HFF-Myc (cell line): ENCODE data around the gene TESK2.
A peak's percentile ranks its signal among the peaks of the same experiment; 100 is the strongest.

Source experiments
- DNase-seq: peaks from one replicate; pipeline ENCODE4 v3.0.0-alpha.2; 2011; ENCODE audit warnings: low read depth; ENCODE audit errors: extremely low read depth
- H3K4me3 ChIP-seq: replicated peaks from 2 replicates; pipeline ENCODE4 v1.5.1; 2011; ENCODE audit warnings: low read depth, mild to moderate bottlenecking, control low read depth, low read length
- TF ChIP-seq, protein P1 (sequence below): IDR thresholded peaks from 2 replicates; pipeline ENCODE4 v1.5.1; 2012; ENCODE audit warnings: mild to moderate bottlenecking, low read depth, low read length, control low read depth; ENCODE audit errors: missing control alignments

Gene TESK2

DNA sequence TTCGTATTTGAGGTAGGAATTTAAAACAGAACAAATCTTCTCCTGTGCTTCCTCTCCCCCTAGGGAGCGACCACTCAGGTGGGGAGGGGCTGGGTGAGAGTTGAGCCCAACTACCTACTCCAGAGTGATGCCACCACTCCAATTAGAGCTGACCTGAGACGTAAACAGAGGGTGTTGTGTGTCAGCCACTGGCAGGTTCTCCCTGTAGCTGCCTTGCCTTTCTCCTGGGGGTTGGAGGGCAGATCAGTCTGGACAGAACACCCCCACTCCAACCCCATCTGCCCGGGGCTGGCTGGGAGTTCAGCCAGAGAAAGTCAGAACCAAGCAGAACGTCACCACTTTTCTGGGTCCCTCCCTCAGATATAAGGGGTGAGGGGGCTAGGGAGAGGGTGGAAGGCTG, 162.3 kb downstream of the TESK2 start:
- TF ChIP-seq, protein P1, sequence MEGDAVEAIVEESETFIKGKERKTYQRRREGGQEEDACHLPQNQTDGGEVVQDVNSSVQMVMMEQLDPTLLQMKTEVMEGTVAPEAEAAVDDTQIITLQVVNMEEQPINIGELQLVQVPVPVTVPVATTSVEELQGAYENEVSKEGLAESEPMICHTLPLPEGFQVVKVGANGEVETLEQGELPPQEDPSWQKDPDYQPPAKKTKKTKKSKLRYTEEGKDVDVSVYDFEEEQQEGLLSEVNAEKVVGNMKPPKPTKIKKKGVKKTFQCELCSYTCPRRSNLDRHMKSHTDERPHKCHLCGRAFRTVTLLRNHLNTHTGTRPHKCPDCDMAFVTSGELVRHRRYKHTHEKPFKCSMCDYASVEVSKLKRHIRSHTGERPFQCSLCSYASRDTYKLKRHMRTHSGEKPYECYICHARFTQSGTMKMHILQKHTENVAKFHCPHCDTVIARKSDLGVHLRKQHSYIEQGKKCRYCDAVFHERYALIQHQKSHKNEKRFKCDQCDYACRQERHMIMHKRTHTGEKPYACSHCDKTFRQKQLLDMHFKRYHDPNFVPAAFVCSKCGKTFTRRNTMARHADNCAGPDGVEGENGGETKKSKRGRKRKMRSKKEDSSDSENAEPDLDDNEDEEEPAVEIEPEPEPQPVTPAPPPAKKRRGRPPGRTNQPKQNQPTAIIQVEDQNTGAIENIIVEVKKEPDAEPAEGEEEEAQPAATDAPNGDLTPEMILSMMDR, result no peak
- no peak for DNase-seq
- peak overlapping the region; percentile 79 for H3K4me3 ChIP-seq

DNA sequence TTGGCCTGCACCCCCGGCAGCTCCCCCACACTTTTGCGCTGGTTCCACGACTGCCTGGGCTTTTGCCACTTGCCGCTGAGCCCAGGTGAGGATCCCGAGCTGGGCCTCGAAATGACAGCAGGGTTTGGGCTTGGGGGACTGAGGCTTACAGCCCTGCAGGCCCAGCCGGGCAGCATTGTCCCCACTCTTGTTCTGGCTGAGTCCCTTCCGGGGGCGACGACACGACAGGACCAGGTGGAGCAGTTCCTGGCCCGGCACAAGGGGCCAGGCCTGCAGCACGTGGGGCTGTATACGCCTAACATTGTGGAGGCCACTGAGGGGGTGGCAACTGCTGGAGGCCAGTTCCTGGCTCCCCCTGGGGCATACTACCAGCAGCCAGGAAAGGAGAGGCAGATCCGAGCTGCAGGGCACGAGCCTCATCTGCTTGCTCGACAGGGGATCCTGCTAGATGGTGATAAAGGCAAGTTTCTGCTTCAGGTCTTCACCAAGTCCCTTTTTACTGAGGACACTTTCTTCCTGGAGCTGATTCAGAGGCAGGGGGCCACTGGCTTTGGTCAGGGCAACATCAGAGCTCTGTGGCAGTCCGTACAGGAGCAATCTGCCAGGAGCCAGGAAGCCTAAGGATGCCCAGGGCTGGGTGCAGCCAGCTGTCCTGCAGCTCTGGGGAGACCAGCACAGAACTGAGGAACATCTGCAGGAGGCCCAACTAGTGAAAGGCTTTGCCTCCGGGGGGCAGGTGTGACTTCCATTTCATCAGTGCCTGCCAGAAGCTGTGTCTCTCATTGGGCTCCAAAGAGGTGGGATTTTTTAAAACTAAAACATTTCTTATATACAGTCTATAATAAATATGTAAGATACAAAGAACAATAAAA, 163.1 kb downstream of the TESK2 start:
- DNase-seq, result no peak
- TF ChIP-seq, protein P1, result no peak
- H3K4me3 ChIP-seq, result peak overlapping the region; percentile 79

DNA sequence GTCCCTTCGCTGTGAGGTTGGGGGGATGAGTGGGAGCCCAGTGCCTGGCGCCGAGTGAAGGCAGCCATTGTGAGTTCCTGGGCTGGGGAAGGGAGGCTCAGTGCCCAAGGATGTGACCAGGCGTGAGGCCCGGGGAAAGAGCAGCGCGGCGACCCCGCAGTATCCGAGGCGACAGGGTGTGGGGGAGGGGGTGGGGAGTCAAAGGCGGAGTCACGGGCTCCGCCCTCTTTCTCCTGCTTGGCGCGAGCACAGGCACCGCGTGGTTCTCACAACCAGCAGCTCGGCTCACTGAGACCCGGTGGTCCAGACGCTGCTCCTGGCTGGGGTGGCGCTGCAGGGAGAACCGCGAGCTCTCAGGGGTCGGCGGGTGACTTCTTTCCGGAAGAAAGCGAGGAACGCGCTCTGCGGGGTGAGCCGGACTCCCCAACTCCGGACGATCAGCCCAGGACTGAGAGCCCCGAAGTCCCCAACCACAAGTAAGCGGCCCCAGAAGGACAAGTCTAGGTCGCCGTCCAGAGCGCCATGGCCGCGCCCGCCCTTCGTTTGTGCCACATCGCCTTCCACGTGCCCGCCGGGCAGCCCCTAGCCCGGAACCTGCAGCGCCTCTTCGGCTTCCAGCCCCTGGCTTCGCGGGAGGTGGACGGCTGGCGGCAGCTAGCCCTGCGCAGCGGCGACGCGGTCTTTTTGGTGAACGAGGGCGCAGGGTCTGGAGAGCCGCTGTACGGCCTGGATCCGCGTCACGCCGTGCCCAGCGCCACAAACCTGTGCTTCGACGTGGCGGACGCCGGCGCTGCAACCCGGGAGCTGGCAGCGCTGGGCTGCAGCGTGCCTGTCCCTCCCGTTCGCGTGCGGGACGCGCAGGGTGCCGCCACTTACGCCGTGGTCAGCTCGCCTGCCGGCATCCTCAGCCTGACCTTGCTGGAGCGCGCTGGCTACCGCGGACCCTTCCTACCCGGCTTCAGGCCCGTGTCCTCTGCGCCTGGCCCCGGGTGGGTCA, 164.0 kb downstream of the TESK2 start, which contains the start of gene HPDL:
TSS of gene HPDL (plus strand) at position 269 of the 997 bp plus-strand sequence. CDS start at position 523, 254 bp downstream.
- DNase-seq, result peak; percentile 56
- TF ChIP-seq, protein P1, result no peak
- H3K4me3 ChIP-seq, result peak within 1 kb of the TSS; percentile 79

DNA sequence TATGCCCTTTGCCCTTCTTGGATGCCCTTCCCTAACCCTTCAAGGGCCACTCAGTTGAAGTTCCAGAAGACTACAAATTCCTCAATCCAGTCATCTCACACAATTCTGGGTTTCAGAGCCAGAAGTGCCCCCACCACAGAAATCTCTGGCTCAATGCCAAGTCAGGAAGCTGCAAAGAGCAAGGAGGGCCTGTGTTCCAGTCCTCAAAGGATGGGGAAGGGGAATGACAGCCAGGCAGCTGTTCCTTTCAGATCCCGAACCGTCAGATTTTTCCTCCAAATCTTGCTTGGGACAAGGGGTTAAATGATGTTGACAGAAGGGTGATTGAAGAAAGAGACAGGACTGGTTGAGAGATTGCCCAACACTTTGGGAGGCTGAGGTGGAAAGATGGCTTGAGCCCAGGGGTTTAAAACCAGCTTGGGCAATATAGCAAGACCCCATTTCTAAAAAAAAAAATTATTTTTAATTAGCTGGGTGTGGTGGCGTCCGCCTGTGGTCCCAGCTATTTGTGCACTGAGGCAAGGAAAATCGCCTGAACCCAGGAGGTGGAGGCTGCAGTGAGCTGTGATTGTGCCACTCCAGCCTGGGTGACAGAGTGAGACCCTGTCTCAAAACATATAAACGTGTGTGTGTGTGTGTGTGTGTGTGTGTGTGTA, 165.0 kb downstream of the TESK2 start:
- no peak for DNase-seq
- peak overlapping the region; percentile 79 for H3K4me3 ChIP-seq
- TF ChIP-seq, protein P1, result no peak

DNA sequence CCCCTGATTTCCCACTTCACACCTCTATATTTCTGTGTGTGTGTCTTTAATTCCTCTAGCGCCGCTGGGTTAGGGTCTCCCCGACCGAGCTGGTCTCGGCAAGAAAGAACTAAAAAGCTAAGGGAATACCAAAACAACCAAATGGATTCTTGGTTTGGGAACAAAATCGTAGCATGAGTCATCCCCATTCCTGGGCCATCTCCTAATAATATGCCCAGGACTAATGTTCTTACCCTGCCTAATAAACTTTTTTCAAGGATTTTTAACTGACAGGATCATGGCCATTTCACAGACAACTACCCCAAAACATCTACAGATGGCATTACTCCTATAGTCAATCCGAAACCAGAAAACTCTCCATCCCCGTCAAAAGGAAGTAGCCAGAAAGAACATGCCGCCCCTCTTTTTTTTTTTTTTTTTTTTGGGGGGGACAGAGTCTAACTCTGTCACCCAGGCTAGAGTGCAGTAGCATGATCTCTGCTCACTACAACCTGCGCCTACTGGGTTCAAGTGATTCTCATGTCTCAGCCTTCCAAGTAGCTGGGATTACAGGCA, 168.4 kb downstream of the TESK2 start:
- TF ChIP-seq, protein P1, result no peak
- no peak for DNase-seq
- H3K4me3 ChIP-seq, result no peak overlapping the region

- no peak for DNase-seq
- TF ChIP-seq, protein P1, result no peak
- H3K4me3 ChIP-seq, result no peak overlapping the region
These were observed 169.5 kb downstream of the TESK2 start for GRCh38 chr1:45321444-45321843.
